ENCODE measurements around the gene DCANP1. TPM values are rescaled to one million over a fixed set of nuclear protein-coding genes. Genes with fewer than 3 reads are reported as not detected.

DCANP1 gene
- polyA plus RNA-seq, 2 of the 4 experiments (the other 2 are of a cell fraction): not detected

DNA sequence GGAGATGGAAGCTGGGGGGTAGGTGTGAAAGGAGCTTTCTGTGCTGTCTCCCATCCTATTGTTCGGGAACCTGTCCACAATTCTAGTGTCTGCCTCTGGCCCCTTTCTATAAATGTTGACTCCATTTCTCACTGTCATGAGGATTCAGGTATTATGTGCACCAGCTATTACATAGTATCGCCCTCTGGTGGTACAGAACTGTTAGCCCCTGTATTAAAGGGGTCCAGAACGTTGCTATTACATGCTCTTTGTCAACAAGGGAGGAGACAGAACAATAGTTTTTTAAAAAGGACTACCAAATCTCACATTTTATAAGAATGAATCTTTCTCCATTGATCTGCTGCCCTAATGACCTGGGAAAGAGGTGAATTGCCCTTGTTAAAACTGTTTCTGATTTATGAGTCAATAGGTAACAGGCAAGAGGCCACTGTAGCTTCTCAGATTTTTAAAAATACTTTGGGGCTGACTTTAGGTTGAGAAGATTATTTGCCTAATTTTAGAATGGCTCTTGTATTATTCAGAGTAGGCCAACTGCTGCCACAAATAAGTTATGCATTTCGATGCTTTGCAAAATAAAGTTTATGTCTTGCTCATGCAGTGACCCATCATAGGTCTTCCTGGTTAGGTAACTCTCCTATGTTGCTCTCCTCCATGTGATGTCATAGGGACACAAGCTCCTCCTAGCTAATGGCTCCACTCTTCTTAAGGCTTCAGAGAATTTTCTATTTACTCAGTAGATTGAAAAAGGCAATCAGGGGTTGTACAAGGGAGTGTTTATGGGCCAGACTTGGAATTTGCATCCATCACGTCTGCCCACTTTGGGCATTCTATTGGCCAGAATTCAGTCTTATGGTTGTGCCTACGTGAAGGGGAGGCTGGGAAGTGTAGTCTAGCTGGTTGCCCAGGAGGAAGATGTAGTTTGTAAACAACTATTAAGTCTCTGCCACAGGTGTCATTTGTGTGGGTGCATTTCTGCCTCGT is 20.8 kb downstream of the DCANP1 start:
- peaks cover 8% of the 10 kb centered on the region; the same call in 2 of the 3 replicates for H3K4me1 ChIP-seq
- FAIRE-seq (no peak), ATAC-seq (peak; percentile 89 to 96), DNase-seq (ENCODE audit: low read depth in 1 of 2, low spot score in 1 of 2) (peak; percentile 63 to 65)
- no peak for TF ChIP-seq HOXB13 (CRISPR knock-in tag; IDR thresholded peaks at IDR 0.05; ENCODE audit: low read depth)
- peak; percentile 30 to 52; a peak in 3 of 5 replicates for TF ChIP-seq RAD21 (conservative IDR thresholded peaks at IDR 0.05 in 1 of 2, IDR thresholded peaks at IDR 0.05 in 1 of 2)
- TF ChIP-seq, protein P1, sequence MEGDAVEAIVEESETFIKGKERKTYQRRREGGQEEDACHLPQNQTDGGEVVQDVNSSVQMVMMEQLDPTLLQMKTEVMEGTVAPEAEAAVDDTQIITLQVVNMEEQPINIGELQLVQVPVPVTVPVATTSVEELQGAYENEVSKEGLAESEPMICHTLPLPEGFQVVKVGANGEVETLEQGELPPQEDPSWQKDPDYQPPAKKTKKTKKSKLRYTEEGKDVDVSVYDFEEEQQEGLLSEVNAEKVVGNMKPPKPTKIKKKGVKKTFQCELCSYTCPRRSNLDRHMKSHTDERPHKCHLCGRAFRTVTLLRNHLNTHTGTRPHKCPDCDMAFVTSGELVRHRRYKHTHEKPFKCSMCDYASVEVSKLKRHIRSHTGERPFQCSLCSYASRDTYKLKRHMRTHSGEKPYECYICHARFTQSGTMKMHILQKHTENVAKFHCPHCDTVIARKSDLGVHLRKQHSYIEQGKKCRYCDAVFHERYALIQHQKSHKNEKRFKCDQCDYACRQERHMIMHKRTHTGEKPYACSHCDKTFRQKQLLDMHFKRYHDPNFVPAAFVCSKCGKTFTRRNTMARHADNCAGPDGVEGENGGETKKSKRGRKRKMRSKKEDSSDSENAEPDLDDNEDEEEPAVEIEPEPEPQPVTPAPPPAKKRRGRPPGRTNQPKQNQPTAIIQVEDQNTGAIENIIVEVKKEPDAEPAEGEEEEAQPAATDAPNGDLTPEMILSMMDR (IDR thresholded peaks at IDR 0.05): peak; percentile 48
- no peak overlapping the region for H3K4me3 ChIP-seq
- H3K27ac ChIP-seq: no peak overlapping the region
- ChIA-PET CTCF (interaction anchor here (0.7 to 4.3 kb wide), 18 partner anchors 9 to 507 kb away, joined by 3 to 22 read pairs (median 4); partner anchors contain the start of genes DCANP1 and MACROH2A1), POLR2A (no interaction called here)
- 16% methylated on average over 7 of the region's 7 CpGs for WGBS (ENCODE audit: missing lambda C conversion rate)
- H3K4me2 ChIP-seq: no peak overlapping the region
- peaks cover 20% of the 10 kb centered on the region for H3K9me3 ChIP-seq

DNA sequence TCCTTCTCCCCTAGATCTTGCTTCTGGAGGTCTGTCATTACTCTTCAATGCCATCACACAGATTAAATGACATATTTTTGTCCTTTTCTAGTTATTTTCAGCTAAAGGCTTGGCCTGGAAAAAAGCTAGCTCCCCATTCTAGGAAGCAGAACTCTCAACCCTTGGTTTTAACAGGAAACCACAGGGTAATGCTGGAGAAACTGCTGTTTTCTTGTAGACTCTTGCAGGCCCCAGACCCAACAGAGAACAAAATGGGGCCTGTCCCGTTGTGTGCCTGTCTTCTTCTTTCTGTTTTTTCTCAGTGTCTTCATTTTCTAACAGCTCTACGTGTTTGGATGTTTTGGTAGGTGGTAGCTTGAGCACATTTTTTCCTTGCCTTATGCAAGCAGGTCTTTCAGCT is 21.5 kb downstream of the DCANP1 start:
- FAIRE-seq (no peak), ATAC-seq (no peak; a peak in 1 of 6 replicates), DNase-seq (ENCODE audit: low read depth in 1 of 2, low spot score in 1 of 2) (no peak)
- TF ChIP-seq, protein P1 (IDR thresholded peaks at IDR 0.05): no peak
- TF ChIP-seq, protein P2, sequence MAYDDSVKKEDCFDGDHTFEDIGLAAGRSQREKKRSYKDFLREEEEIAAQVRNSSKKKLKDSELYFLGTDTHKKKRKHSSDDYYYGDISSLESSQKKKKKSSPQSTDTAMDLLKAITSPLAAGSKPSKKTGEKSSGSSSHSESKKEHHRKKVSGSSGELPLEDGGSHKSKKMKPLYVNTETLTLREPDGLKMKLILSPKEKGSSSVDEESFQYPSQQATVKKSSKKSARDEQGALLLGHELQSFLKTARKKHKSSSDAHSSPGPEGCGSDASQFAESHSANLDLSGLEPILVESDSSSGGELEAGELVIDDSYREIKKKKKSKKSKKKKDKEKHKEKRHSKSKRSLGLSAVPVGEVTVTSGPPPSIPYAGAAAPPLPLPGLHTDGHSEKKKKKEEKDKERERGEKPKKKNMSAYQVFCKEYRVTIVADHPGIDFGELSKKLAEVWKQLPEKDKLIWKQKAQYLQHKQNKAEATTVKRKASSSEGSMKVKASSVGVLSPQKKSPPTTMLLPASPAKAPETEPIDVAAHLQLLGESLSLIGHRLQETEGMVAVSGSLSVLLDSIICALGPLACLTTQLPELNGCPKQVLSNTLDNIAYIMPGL (CRISPR knock-in tag; IDR thresholded peaks at IDR 0.05; ENCODE audit: borderline replicate concordance): no peak
- no peak for TF ChIP-seq BHLHE40 (IDR thresholded peaks at IDR 0.05; ENCODE audit: low read depth, low read length)
- no peak for TF ChIP-seq JUN (IDR thresholded peaks at IDR 0.05)
- TF ChIP-seq, protein P3, sequence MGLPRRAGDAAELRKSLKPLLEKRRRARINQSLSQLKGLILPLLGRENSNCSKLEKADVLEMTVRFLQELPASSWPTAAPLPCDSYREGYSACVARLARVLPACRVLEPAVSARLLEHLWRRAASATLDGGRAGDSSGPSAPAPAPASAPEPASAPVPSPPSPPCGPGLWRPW (IDR thresholded peaks at IDR 0.05): no peak
- no peak for TF ChIP-seq EHMT2 (IDR thresholded peaks at IDR 0.05; ENCODE audit: low read depth)
- no peak for TF ChIP-seq FOSB (CRISPR knock-in tag; IDR thresholded peaks at IDR 0.05)
- TF ChIP-seq, protein P4, sequence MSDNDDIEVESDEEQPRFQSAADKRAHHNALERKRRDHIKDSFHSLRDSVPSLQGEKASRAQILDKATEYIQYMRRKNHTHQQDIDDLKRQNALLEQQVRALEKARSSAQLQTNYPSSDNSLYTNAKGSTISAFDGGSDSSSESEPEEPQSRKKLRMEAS (IDR thresholded peaks at IDR 0.05): no peak
- TF ChIP-seq, protein P5, sequence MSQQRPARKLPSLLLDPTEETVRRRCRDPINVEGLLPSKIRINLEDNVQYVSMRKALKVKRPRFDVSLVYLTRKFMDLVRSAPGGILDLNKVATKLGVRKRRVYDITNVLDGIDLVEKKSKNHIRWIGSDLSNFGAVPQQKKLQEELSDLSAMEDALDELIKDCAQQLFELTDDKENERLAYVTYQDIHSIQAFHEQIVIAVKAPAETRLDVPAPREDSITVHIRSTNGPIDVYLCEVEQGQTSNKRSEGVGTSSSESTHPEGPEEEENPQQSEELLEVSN (IDR thresholded peaks at IDR 0.05; ENCODE audit: borderline replicate concordance, low read depth): no peak
- TF ChIP-seq CHD2 (IDR thresholded peaks at IDR 0.05; ENCODE audit: low read length, partially characterized antibody): no peak
- TF ChIP-seq CBX8 (IDR thresholded peaks at IDR 0.05): no peak
- TF ChIP-seq RAD21 (conservative IDR thresholded peaks at IDR 0.05 in 1 of 2, IDR thresholded peaks at IDR 0.05 in 1 of 2): no peak
- TF ChIP-seq TP53 (CRISPR knock-in tag; IDR thresholded peaks at IDR 0.05): no peak
- TF ChIP-seq ZNF302 (CRISPR knock-in tag; IDR thresholded peaks at IDR 0.05): no peak
- no peak for TF ChIP-seq PHF8 (IDR thresholded peaks at IDR 0.05; ENCODE audit: borderline replicate concordance, low read depth)
- no peak for TF ChIP-seq CEBPB (IDR thresholded peaks at IDR 0.05)
- peaks cover 20% of the 10 kb centered on the region for H3K9me3 ChIP-seq
- no peak overlapping the region for H3K27ac ChIP-seq
- CTCF ChIA-PET: interaction anchor here (0.7 to 4.3 kb wide), 18 partner anchors 9 to 506 kb away, joined by 3 to 22 read pairs (median 4); partner anchors contain the start of genes DCANP1 and MACROH2A1
- no peak overlapping the region for H3K4me3 ChIP-seq
- WGBS (ENCODE audit: missing lambda C conversion rate): 35% methylated on average over 2 of the region's 2 CpGs
- peaks cover 8% of the 10 kb centered on the region; the same call in 2 of the 3 replicates for H3K4me1 ChIP-seq
- H3K4me2 ChIP-seq: no peak overlapping the region
- POLR2A ChIA-PET: no interaction called here
